AG09309 (cell line): ENCODE measurements around the gene OR6K2.
"Not testable (repeated sequence)": the region's sequence is repeated elsewhere in the genome, so short reads cannot be mapped to it uniquely, and the experiment has no call there.

ENCODE experiments used
- DNase-seq: peaks from one replicate; pipeline ENCODE4 v3.0.0-alpha.2; 2010; ENCODE audit warnings: low read depth
- H3K4me3 ChIP-seq: 2 replicates; pipeline ENCODE4 v1.5.1; 2011; ENCODE audit warnings: mild to moderate bottlenecking, low read depth, low read length, moderate library complexity; ENCODE audit not compliant: control insufficient read depth
- CTCF ChIP-seq: IDR thresholded peaks from 2 replicates; pipeline ENCODE4 v1.5.1; 2011; ENCODE audit warnings: mild to moderate bottlenecking, low read depth, low read length, inconsistent platforms; ENCODE audit not compliant: insufficient read depth, control insufficient read depth; ENCODE audit errors: missing control alignments

Gene OR6K2

GRCh38 chr1:158694596-158694995, 5.9 kb downstream of the OR6K2 start:
- no peak overlapping the region for H3K4me3 ChIP-seq
- DNase-seq, result no peak
- no peak for TF ChIP-seq CTCF

DNA sequence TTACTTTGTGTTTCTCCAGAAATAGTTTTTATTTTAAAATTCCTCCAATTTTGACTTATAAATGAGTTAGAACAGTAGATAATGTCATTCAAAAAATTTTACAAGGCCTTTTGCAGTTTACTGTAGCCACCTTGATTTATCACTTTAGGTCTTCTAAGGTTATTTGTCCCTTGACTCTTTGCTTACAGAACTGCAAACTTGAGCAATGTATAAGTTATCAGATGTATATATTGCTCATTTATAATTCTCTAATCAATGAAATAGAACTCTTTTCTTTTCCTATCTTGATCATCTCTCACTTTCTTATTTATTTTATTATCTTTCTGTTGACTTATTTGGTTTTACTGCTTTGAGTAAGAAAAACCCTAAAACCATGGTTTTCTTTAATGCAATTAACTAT, 8.1 kb downstream of the OR6K2 start:
- DNase-seq, result no peak
- H3K4me3 ChIP-seq, result no peak overlapping the region
- no peak for TF ChIP-seq CTCF

- no peak for DNase-seq
- no peak overlapping the region for H3K4me3 ChIP-seq
- no peak for TF ChIP-seq CTCF
Observed at GRCh38 chr1:158691907-158692306, 8.5 kb downstream of the OR6K2 start.

- H3K4me3 ChIP-seq, result not testable (repeated sequence)
Observed at GRCh38 chr1:158691149-158691548, 9.3 kb downstream of the OR6K2 start.

GRCh38 chr1:158689875-158690274, 10.6 kb downstream of the OR6K2 start:
- TF ChIP-seq CTCF, result no peak
- no peak overlapping the region for H3K4me3 ChIP-seq

More at GRCh38 chr1:158691149-158691548, 9.3 kb downstream of the OR6K2 start:
- DNase-seq, result not testable (repeated sequence)

GRCh38 chr1:158689110-158689509, 11.3 kb downstream of the OR6K2 start:
- DNase-seq, result no peak
- TF ChIP-seq CTCF, result no peak

More at GRCh38 chr1:158689875-158690274, 10.6 kb downstream of the OR6K2 start:
- no peak for DNase-seq

GRCh38 chr1:158688343-158688742, 12.1 kb downstream of the OR6K2 start:
- DNase-seq, H3K4me3 ChIP-seq: not testable (repeated sequence)

More at GRCh38 chr1:158689110-158689509, 11.3 kb downstream of the OR6K2 start:
- H3K4me3 ChIP-seq, result no peak overlapping the region

GRCh38 chr1:158687037-158687436, 13.4 kb downstream of the OR6K2 start:
- no peak for TF ChIP-seq CTCF
- DNase-seq, result no peak
- no peak overlapping the region for H3K4me3 ChIP-seq
